Measurements from ENCODE around the gene CLCN7.
"Not testable (repeated sequence)": the region's sequence is repeated elsewhere in the genome, so short reads cannot be mapped to it uniquely, and the experiment has no call there.

DNA sequence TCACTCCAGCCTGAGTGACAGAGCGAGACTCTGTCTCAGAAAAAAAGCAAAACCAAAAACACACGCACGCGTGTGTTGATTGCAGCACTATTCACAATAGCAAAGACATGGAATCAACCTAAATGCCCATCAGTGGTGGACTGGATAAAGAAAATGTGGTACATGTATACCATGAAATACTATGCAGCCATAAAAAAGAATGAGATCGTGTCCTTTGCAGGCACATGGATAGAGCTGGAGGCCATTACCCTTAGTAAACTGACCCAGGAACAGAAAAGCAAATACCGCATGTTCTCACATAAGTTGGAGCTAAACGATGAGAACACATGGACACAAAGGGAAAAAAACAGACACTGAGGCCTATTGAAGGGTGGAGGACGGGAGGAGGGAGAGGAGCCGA lies 4.1 kb upstream of the CLCN7 start:
- TF ChIP-seq, protein P1, sequence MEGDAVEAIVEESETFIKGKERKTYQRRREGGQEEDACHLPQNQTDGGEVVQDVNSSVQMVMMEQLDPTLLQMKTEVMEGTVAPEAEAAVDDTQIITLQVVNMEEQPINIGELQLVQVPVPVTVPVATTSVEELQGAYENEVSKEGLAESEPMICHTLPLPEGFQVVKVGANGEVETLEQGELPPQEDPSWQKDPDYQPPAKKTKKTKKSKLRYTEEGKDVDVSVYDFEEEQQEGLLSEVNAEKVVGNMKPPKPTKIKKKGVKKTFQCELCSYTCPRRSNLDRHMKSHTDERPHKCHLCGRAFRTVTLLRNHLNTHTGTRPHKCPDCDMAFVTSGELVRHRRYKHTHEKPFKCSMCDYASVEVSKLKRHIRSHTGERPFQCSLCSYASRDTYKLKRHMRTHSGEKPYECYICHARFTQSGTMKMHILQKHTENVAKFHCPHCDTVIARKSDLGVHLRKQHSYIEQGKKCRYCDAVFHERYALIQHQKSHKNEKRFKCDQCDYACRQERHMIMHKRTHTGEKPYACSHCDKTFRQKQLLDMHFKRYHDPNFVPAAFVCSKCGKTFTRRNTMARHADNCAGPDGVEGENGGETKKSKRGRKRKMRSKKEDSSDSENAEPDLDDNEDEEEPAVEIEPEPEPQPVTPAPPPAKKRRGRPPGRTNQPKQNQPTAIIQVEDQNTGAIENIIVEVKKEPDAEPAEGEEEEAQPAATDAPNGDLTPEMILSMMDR (IDR thresholded peaks at IDR 0.05): not testable (repeated sequence)
- not testable (repeated sequence) for TF ChIP-seq POLR2A (IDR thresholded peaks at IDR 0.05)

All from gastroesophageal sphincter (tissue), 3 donors.